ENCODE results near the gene KRT85.
A peak's percentile ranks its signal among the peaks of the same experiment; 100 is the strongest.
"Not testable (repeated sequence)": the region's sequence is repeated elsewhere in the genome, so short reads cannot be mapped to it uniquely, and the experiment has no call there.

The KRT85 gene

DNA sequence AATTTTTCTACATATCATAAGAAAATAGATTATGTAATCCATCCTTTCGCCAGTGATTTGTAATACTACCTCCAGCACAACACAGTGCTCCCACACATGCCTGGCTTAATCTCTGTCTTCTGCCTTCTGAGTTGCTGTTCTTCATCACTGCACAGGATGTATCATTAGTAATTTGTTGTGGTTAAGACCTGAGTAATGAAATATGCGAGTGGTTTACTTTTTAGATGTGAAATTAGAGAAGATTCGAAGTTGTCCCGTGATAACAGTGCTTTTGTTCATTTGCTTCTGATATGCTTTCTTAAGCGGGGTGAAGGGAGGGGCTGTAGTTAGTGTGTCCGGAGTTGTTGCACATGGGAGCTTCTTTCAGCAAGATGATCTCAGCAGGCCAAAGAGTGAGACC lies 18.1 kb downstream of the KRT85 start:
- DNase-seq (ENCODE audit: low spot score), result no peak

DNA sequence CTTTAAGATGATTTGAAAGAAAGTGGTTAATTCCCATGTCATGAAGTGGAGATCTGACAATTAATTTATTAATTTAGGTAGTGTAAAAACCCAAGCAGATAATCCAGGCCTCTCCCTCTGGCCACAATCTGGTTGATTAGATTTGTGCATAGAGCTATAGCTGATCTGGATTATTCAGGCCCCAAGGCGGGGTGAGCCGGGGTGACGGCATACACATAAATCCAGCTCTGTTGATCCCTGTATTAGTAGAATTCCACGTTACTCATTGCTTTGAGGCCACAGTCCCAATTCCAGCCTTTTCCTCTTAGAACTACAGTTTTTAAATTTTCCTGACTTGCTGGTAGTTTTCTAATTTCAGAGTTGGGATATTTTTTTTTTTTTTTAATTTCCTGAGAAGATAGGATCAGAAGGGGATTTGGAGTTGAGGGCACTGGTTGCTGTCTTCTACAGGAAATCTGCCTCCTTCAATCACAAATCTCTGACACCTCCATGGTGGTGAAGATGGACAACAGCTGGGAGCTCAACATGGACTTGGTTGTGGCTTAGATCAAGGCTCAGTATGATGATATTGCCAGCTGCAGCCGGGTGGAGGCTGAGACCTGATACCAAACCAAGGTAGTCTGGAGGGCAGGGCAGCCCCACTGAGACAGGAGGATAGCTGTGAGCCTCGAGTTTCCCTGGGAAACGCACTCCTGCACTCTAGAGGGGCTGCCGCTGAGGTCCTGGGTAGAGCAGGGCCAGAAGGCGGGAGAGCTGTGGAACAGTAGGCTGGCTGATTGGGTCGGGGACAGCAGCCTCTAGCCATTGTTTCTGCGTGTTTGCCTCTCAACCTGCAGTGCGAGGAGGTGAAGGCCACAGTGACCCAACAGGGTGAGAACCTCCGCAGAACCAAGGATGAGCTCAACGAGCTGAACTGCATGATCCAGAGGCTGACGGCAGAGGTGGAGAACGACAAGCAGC lies 19.4 kb downstream of the KRT85 start:
- DNase-seq (ENCODE audit: low spot score), result no peak

DNA sequence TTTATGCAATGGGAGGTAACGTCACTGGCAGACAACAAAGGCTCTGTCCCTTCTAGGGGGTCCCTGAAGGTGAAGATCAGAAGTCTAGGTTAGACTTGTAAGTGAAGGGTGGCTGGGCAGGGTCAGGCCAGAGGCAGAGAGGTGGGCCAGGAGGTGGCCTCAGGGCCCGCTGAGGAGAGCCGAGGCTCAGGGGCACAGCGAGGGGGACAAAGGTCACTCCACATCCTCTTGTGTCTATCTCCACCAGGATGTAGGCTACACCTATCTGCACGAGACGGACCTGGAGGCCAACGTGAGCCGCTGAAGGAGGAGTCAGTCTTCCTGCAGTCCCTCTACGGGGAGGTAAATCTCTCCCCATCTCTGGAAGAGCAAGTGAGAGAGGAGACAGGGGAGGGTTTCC lies 20.3 kb downstream of the KRT85 start:
- no peak for DNase-seq (ENCODE audit: low spot score)

DNA sequence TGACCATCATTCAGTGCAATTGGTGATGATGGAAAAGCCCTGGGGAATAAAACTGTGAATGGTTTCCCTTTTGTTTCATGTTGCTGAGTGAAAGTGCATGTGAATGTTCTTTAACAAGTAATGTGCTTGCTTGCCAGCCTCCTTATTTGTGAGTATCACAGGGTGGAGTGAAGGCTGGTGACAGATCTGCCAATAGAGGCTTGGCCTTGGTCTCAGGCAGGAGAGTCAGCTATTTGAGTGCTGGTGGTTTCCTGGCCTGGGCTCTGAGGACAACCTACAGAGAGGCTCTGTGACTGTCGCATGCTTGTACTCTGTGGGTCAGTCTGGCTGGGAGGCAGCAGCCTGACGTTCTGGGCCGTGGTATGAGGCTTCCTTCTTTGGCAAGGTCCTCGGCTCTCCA lies 20.7 kb downstream of the KRT85 start:
- no peak for DNase-seq (ENCODE audit: low spot score)

DNA sequence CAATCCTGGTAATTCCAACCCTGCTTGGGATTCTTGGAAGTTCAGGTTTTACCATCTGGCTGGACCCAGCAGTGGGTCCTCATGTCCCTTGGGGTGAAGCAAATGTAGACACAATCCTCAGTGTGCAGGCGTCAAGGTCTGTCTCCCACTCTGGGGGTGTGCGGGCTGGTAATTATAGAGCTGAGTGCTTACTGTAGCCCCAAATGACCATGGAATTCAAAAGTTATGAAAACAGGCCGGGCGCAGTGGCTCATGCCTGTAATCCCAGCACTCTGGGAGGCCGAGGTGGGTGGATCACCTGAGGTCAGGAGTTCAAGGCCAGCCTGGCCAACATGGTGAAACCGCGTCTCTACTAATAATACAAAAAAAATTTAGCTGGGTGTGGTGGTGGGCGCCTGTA lies 22.2 kb downstream of the KRT85 start:
- not testable (repeated sequence) for DNase-seq (ENCODE audit: low spot score)

DNA sequence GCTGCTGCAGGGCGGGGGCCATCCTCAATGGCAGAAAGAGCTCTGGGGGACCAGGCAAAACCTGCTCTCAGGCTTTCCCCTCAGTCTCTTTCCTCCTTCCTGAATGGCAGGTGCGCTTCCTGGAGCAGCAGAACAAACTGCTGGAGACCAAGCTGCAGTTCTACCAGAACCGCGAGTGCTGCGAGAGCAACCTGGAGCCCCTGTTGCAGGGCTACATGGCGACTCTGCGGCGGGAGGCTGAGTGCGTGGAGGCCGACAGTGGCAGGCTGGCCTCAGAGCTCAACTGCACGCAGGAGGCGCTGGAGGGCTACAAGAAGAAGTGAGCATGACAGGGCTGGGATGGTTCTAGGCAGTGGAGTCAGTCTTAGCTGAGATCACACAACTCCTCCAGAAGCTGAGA lies 23.2 kb downstream of the KRT85 start:
- DNase-seq (ENCODE audit: low spot score), result no peak

DNA sequence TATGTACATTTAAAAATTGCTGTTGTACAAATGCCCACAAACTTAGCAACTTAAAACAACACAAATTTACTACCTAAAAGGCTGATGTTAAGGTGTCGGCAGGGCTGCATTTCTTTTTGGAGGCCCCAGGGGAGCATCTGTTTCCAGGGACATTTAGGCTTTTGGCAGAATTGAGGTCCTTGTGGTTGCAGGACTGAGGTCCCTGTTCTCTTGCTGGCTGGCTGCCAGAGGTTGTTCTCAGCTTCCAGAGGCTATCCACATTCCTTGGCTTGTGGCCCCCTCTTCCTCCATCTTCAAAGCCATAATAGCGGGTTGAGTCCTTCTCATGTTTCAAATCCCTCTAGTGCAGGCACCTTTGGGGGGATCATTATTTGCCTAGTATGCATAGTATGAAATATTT lies 23.7 kb downstream of the KRT85 start:
- DNase-seq (ENCODE audit: low spot score), result no peak

DNA sequence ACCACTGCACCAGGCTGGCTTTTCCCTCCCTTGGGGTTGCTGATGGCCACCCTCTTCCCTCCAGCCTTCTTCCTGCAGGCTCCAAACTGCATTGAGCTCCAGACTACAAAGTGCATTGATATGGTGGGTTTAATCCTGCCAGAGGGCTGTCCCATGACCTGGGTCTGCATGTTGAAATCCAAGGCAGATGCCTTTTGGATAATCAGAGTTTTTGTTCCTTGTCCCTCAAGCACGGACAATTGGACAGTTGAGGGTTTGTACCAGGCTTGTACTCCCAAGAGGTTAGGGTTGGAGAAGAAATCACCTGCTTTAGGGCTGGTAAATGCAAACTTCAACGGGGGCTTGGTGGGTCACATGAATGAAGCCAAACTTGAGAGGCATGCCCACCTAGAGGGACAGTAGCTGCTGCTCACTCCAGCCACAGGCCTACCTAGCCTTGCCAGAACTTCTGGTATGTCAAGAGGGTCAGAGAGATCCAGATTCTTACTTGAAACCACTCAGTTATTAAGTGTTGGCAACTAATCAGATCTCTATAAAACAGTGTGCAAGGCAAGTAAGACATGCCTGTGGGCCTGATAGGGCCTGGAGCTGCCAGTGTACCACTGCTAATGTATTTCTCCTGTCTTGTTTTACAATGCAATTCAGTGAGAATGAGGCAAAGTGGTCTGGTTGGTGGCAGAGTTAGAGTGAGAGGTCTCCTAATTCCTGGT lies 24.3 kb downstream of the KRT85 start:
- DNase-seq (ENCODE audit: low spot score), result no peak

DNA sequence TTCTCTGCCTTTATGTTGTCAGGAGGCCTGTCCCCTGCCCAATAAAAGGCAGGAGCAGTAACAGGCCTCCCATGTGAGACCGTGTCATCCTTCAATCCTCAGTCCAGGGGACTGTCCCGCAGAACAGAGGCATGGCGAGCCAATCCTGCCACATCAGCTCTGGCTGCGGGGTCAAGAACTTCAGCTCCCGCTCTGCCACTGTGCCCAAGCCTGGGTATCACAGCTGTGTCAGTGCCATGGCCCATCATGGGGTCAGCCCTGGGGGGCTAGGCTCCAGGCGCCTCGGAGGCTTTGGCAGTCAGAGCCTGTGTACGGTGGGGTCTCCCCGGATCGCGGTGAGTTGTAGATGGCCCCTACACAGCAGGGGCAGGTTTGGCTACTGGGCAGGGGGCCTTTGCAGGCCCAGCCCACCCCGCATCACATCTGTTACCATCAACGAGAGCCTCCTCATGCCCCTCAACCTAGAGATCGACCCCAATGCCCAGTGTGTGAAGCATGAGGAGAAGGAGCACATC lies 26.2 kb downstream of the KRT85 start:
- no peak for DNase-seq (ENCODE audit: low spot score)

DNA sequence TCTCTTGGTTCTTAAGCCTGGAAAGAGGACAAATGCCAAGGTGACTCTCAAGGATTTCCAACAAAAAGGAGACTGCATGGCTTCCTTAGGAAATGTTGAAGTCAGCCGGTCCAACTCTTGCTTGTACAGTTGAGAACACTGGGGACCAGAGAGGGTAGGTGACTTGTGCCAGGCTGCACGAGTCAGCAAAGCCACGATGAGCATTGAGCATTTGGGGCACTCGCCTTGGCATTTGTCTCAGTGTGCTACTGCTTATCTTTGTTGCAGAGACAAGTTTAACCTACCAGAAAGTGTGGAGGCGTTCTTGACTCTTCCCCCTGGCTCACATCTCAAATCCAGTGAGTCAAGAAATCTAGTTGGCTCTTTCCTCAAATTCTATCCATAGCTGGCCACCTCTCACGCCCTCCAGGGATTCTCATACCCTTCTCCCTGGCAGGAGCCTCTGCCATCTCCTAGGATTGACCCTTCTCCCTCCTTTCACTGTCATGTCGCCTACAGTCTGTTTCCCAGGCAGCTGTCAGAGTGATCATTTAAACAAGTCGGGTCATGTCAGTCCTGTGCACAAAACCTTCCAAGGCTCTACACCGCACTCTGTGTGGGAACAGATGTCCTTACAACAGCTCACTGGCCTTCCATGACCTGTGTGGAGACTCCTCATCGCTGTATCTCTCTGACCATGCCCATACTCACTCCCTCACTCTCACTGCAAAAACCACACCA lies 28.9 kb downstream of the KRT85 start:
- no peak for DNase-seq (ENCODE audit: low spot score)

DNA sequence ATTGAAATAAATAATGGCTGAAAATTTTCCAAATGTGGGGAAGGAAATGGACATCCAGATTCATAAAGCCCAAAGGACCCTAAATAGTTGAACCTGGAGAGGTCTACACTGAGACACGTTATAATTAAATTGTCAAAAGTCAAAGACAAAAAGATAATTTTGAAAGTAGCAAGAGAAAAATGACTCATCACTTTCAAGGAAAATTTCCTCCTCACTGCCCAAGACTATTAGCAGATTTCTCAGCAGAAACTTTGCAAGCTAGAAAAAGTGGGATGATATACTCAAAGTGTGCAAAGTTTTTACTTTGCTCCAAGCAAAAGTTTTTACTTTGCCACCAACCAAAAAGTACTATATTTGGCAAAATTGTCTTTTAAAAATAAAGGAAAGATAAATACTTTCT lies 30.2 kb downstream of the KRT85 start:
- no peak for DNase-seq (ENCODE audit: low spot score)

DNA sequence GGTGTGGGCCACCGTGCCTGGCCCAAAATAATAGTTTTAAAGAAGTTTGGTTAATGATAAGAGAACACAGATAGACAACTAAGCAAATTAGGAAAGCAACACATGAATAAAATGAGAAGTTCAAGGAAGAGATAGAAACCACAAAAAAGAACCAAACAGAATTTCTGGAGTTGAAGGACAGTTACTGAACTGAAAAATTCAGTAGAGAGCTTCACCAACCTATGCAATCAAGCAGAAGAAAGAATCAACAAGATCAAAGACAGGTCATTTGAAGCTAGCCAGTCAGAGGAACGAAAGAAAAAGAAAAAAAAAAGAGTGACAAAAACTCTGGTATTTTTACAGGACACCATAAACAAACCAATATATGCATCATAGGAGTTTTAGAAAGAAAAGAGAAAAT lies 30.6 kb downstream of the KRT85 start:
- no peak for DNase-seq (ENCODE audit: low spot score)

DNA sequence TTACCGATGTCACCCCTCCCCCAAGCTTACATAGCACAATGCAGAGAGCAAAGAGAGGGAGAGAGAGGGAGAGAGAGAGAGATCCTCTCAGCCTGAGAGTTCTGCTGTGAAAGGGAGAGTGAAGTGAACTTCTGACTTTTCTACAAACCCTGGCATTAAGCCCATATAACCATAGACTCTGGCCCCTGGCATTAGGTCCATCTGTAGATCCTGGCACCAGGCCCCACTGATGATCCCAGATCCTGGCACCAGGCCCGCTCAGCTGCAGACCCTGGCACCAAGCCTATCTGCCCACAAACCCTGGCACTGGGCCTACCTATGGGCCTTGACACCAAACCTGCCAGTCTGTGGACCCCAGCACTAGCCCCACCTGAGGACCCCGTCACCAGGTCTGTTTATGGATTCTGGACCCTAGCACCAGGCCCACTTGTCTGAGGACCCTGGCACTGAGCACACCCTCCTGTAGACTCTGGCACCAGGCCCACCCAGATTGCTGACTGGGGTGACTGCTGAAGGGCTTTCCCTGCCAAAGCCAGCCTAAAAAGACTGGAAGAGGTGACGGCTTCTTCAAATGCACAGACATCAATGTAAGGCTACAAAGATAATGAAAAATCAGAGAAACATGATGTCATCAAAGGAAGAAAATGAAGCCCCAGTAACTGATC lies 31.6 kb downstream of the KRT85 start:
- no peak for DNase-seq (ENCODE audit: low spot score)

DNA sequence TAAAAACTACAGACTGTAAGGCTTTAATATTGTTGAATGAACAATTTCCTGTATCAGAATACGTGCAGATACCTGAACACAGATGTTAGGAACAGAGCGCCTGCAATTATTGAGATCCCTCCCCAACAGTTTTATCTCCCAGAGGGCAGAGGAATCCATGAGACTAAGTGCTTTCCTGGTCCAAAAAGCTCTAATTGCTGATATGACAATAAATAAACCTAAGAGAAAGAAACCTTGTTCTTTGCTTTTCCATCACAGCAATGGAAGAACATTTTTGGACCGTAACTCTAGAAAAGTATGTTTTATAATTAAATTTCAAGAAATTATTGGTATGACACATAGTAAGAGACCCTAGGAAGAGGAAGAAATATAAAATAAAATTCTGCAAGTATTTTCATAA lies 33.1 kb downstream of the KRT85 start:
- DNase-seq (ENCODE audit: low spot score), result no peak

DNA sequence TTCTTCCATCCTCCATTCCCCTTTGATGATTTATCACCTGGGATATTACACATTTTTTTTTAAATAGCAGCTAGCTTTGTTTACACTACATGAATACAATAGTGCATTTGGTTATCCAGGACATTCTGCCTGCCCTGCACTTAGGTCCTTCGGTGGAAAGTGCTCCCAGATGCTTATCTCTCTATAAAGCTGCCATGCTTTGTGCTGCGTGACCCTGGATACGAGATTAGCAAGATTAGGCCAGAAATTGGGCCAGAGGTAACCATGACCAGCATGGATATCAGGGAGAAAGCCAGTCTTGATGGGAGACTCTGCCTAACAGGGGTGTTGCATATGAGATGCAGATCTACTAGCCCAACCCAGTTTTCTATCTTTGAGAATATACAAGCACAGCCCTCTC lies 34.0 kb downstream of the KRT85 start:
- no peak for DNase-seq (ENCODE audit: low spot score)

DNA sequence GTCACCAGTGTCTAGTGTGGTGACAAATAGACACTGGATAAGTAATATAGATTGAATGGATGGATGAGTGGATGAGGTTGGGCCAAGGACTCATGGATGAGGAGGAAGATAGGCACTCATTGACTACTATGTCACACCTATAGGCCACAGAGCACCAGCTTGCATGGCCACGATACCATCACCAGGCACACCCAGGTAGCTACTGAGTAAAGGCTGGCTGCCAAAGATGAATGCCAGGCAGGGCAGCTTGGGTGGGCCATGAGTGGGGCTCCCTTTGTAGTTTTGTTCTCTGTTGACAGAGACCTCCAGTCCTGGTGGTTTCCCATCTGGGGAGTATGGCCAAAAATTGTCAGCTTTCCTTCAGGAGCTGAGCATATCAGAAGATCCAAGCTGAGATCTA lies 34.9 kb downstream of the KRT85 start:
- DNase-seq (ENCODE audit: low spot score), result no peak

DNA sequence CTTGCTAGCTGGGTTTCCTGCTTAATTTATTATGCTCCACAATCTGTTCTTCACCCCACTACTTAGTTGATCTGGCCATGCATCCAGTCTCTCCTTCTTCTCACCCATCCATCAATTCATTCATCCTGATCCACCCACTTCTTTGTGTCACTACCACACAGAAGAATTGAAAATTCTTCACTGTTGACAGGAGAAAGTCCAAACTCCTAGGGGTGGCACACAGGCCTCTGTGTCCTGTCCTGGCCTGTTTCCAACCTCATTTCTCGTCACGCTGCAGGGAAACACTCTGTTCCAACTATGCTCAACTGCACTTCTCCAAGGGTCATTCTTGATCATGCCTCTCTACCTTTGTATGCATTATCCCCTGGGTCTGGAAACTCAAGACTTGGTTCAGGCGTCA lies 35.4 kb downstream of the KRT85 start:
- DNase-seq (ENCODE audit: low spot score), result no peak

DNA sequence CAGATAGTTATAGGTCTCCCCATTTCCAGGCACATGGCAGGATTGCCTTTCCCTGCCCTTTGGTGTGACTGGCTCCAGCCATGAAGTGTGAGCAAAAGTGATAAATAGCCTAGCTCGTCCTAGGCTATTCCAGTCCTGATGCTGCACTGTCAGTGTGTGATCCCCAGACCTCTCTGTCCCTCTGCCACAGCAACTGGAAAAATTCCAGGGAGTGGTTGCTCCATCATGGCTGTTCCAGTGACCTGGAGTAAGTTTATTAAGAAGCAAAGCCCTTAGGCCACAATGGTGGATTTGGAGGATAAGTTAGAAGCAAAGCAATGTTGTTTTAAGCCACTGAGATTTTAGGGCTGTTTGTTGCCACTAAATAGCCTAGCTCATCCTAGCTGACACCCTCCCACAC lies 36.2 kb downstream of the KRT85 start:
- DNase-seq (ENCODE audit: low spot score), result no peak

DNA sequence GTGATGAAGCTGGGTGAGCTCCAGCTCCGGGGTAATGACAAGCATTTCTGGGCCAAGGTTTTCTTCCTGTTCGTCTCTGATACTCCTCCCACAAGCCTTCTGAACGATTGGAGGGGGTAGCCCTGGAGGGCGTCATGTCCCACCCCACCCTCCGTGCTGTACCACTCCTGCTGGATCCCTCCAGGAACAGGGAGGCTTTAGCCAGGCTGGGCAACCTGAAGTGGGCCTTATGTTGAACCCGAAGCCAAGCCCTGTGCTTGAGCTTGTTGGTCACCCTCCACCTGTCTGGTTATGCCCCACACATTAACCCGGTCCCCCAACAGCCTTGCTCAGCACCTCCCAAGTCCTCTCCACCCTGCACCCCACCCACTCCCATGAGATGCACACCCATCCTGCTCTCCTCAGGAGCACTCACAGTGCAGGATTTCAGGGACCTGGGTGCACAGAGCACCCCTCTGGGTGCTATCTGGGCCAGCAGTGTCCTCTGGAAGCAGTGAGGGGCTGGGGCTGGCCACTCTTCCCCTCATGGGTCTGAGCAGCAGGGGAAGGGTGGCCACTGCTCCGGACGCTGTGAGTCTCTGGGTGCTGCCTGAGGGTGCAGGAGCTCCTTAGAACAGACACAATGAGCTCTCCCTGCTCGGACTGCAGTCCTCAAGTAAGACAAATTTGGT lies 39.3 kb downstream of the KRT85 start:
- no peak for DNase-seq (ENCODE audit: low spot score)

DNA sequence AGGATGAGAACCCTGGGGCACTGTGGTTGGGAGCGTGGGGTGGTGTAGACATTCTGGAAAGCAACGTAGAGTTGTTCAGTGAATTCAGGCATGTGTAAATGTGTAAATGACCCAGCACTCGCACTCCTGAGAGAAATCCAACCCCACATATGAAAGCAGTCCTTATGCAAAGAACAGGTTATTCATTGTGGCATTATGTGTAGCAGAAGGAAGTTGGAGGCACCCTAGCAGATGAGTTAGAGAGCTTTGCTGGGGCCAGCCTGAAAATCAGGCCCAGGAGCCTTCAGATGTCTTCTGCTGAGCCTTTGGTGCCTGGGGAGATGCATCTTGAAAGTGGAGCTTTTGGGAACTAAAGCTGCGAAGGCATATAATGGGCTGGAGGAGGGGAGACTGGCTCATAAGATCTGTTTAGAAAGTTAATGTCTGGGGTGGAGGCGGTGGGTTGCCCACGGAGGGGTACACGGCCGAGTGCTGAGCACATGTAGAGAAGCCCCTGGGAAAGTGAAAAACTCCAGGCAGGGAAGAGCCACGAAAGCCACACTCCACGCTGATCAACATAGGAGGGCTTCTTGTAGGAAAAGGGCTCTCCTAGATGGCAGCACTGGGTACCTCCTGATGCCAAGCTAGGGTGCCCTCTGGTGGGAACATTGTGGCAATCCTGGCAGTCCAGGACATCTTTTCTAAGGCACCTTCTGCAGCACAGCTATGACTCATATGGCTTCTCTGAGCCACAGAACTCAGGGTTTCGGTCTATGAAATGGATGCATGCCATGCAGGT lies 40.0 kb downstream of the KRT85 start:
- DNase-seq (ENCODE audit: low spot score), result peak; percentile 95

DNA sequence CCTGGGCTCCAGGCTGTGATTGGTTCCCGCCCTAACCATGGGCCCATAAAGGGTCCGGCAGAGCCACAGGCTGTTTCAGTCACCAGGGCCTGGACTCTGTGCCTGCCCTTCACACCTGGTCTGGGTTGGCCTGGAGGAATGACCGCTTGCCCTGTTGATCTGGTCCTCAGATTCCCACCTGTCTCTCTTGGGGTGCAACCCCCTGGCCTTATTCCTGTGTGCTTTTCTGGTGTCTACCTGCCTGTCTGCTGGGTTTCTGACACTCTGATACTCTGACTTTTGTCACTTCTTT lies 43.2 kb downstream of the KRT85 start:
- no peak for DNase-seq (ENCODE audit: low spot score)
